Body of pancreas (tissue), 4 donors: ENCODE data around the gene PRR23B. TPM values are rescaled to one million over a fixed set of nuclear protein-coding genes. Genes with fewer than 3 reads are reported as not detected.
A peak's percentile ranks its signal among the peaks of the same experiment; 100 is the strongest.

Source experiments
- ATAC-seq: fragments of 150-250 bp; one replicate; pipeline ENCODE4 v1.9.1; 2016
- DNase-seq, 4 donors: peaks; one replicate each; pipeline ENCODE4 v3.0.0-alpha.2; 2019
- H3K27ac ChIP-seq, 4 donors: fragments of 200-600 bp; sonication (generic); 1 replicate in 3 of 4; 2 replicates in 1 of 4; pipeline versions ENCODE4 v1.5.1 to v1.6.1; 2016 to 2019; ENCODE audit warnings: mild to moderate bottlenecking in 1 of 4, mixed read lengths in 1 of 4, moderate library complexity in 1 of 4
- H3K27me3 ChIP-seq, 2 donors: fragments of 200-600 bp; sonication (generic); one replicate each; pipeline ENCODE4 v1.6.0; 2016; ENCODE audit warnings: mild to moderate bottlenecking in 1 of 2
- H3K36me3 ChIP-seq, 2 donors: fragments of 200-600 bp; sonication (generic); replicated peaks in 1 of 2; 2 replicates each; pipeline ENCODE4 v1.5.1; 2016; ENCODE audit warnings: low read depth in 2 of 2; ENCODE audit not compliant: insufficient read depth in 1 of 2
- H3K4me1 ChIP-seq: fragments of 200-600 bp; sonication (generic); one replicate; pipeline ENCODE4 v1.6.0; 2016
- H3K4me3 ChIP-seq, 2 donors: fragments of 200-600 bp; sonication (generic); 1 replicate in 1 of 2; 2 replicates in 1 of 2; pipeline ENCODE4 v1.5.1; 2016 to 2019
- H3K9me3 ChIP-seq, 3 donors: fragments of 200-600 bp; sonication (generic); 1 replicate in 2 of 3; 2 replicates in 1 of 3; pipeline ENCODE4 v1.5.1; 2016
- POLR2A ChIP-seq, 3 donors: fragments of 450-650 bp; IDR thresholded peaks; one replicate each; pipeline ENCODE4 v1.6.1; 2016; ENCODE audit warnings: antibody characterized with exemption in 3 of 3, mild to moderate bottlenecking in 2 of 3
- WGBS, 2 donors: methylation state at CpG; one replicate each; pipeline ENCODE4 v1.1.5; 2017; 5-methylcytosine and 5-hydroxymethylcytosine counted together
- intact Hi-C: fragments of 100-400 bp; cut with DNase I; formaldehyde crosslinking; loops from one replicate; pipeline ENCODE4 v1.15.1; 2023
- total RNA-seq, 2 donors: library from RNA; depleted of rRNA; stranded (reverse); fragments of >200 nt; gene quantifications; one replicate each; pipeline ENCODE4 v1.1.0, GENCODE V29; 2016
- TF ChIP-seq, protein P1 (sequence below), 7 experiments: fragments of 450-650 bp in 4 of 7; fragments of 200-600 bp in 3 of 7; sonication (generic) in 3 of 7; IDR thresholded peaks; one replicate each; pipeline ENCODE4 v1.5.1; 2016 to 2019; ENCODE audit warnings: antibody characterized with exemption in 7 of 7

The PRR23B gene
- not detected for total RNA-seq

DNA sequence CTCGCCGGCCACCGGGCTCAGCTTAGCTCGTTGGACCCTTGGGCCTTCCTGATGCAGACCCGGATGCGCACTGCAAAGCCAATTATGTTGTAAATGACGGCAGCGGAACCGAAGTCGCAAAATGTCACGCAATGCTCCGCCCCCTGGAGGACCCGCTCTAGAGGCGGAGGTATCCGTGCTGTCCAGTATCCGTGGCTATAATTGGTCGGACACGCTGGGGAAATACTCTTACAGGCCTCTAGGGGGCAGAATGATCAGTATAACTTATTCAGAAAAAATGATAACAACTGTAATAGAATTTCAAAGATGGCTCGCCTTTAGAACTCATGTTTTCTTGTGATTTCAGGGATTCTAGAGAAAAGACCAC lies at the start of gene PRR23B:
Gene PRR23B (minus strand): TSS at position 59 of the 367 bp plus-strand sequence. CDS start 265 bp downstream, outside the sequence.
- Histone ChIP-seq H3K4me3 (no peak within 1 kb of the TSS), H3K4me1 (no peaks in the 10 kb centered on the region), H3K27me3 (no peaks in the 10 kb centered on the region), H3K9me3 (peaks cover 0 to 7% (median 0%) of the 10 kb centered on the region in 3 donors), H3K27ac (no peak within 1 kb of the TSS), H3K36me3 (no peaks in the 10 kb centered on the region)
- DNase-seq (no peak), ATAC-seq (no peak)
- intact Hi-C loops = no loop called here
- WGBS, 2 donors = 46 to 58% methylated on average over 15 to 19 of the region's 19 CpGs
- TF ChIP-seq POLR2A (IDR thresholded peaks at IDR 0.05) = no peak
- TF ChIP-seq, protein P1, sequence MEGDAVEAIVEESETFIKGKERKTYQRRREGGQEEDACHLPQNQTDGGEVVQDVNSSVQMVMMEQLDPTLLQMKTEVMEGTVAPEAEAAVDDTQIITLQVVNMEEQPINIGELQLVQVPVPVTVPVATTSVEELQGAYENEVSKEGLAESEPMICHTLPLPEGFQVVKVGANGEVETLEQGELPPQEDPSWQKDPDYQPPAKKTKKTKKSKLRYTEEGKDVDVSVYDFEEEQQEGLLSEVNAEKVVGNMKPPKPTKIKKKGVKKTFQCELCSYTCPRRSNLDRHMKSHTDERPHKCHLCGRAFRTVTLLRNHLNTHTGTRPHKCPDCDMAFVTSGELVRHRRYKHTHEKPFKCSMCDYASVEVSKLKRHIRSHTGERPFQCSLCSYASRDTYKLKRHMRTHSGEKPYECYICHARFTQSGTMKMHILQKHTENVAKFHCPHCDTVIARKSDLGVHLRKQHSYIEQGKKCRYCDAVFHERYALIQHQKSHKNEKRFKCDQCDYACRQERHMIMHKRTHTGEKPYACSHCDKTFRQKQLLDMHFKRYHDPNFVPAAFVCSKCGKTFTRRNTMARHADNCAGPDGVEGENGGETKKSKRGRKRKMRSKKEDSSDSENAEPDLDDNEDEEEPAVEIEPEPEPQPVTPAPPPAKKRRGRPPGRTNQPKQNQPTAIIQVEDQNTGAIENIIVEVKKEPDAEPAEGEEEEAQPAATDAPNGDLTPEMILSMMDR (IDR thresholded peaks at IDR 0.05) = peak in 2 of 7 experiments; percentile 5 to 12

DNA sequence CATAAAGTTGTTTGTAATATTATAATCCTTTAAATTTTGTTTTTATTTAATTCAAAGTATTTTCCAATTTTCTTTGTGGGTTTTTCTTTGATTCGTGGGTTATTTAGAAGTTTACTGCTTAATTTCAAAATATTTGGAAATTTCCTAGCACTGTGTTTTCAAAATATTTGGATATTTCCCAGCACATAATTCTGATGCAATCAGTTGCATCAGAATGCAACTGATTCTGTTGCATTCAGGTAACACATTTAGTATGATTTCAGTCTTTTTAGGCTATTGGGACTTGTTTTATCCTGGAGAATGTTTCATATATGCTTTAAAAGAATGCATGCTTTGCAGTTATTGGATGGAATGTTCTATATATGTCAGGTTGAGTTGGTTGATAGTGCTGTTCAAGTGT lies 42.2 kb upstream of the PRR23B start:
- intact Hi-C loops = no loop called here
- Histone ChIP-seq H3K4me3 (no peak overlapping the region), H3K4me1 (no peaks in the 10 kb centered on the region), H3K27me3 (no peaks in the 10 kb centered on the region), H3K27ac (no peak overlapping the region), H3K36me3 (no peaks in the 10 kb centered on the region), H3K9me3 (no peaks in the 10 kb centered on the region)
- TF ChIP-seq, protein P1 (IDR thresholded peaks at IDR 0.05) = no peak
- no peak for TF ChIP-seq POLR2A (IDR thresholded peaks at IDR 0.05)
- ATAC-seq (no peak), DNase-seq (no peak)
- 40 to 46% methylated on average over 1 of the region's 1 CpG for WGBS, 2 donors

DNA sequence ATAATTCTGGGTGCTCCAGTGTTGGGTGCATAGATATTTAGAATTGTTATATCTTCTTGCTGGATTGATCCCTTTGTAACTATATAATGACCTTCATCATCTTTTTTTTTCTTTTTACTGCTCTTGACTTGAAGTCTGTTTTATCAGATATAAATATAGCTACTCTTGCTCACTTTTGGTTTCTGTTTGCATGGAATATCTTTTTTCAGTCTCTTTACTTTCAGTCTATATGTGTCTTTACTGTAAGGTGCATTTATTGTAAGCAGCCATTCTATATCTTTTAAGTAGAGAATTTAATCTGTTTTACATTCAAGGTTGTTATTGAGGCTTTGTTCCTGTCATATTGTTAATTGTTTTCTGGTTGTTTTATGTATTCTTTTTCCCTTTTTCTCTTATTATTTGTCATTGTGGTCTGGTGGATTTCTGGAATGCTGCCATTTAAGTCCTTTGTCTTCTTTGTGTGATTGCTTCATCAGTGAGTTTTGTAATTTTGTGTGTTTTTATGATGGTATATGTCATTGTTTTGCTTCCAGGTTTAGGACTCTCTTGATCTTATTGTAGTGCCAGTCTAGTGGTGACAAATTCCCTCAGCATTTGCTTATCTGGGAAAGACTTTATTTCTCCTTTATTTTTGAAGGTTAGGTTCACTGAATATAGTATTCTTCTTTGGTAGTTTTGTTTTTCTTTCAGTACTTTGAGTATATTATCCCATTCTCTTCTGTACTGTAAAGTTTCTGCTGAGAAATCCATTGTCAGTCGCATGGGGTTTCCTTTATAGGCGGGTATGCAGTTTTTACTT lies 32.3 kb upstream of the PRR23B start:
- intact Hi-C loops = no loop called here
- TF ChIP-seq, protein P1 (IDR thresholded peaks at IDR 0.05) = no peak
- no peak for TF ChIP-seq POLR2A (IDR thresholded peaks at IDR 0.05)
- no peaks in the 10 kb centered on the region for H3K27me3 ChIP-seq
- ATAC-seq (no peak), DNase-seq (no peak)
- no peaks in the 10 kb centered on the region for H3K4me1 ChIP-seq
- no peak overlapping the region for H3K27ac ChIP-seq
- 83 to 87% methylated on average over 2 of the region's 2 CpGs for WGBS, 2 donors
- H3K9me3 ChIP-seq = no peaks in the 10 kb centered on the region
- H3K4me3 ChIP-seq = no peak overlapping the region
- H3K36me3 ChIP-seq = no peaks in the 10 kb centered on the region

DNA sequence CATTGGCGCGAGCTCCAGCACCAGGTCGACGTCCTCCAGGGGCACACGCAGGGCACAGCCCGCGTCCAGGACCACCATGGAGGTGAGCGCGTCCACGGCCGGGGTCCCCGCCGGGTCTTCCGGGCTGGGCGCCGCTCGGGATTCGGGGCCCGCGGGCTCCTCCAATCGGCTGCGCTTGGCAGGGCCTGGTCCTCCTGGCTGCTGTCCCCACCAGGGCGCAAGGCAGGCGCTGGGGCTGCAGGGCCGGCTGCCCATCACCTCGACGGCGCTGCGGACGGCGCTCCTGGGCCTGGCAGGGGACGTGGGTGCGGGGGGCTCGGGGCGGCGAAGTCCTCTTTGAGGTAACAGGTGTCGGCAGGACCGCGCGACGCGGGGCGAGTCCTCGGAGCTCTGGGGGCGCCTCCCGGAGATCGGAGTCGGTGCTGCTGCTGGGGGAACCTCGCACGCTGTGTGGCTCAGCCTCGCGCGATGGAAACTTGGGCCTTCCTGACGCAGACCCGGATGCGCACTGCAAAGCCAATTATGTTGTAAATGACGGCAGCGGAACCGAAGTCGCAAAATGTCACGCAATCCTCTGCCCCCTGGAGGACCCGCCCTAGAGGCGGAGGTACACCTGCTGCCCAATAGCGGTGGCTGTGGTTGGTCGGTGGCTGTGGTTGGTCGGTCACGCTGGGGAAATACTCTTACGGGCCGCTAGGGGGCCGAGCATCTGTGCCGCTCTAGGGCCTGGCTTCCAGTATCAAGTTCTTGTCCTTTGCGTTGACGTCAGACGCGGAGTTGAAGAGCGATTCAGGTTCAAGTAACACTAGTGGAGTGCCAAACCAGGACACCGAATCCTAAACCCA lies 23.9 kb upstream of the PRR23B start, which contains the start of gene PRR23C:
Gene PRR23C (minus strand): TSS at position 527 of the 845 bp plus-strand sequence. CDS start 272 bp downstream, at position 255.
- 43 to 45% methylated on average over 23 to 58 of the region's 77 CpGs for WGBS, 2 donors
- H3K4me3 ChIP-seq = no peak within 1 kb of the TSS
- H3K27ac ChIP-seq = no peak within 1 kb of the TSS
- H3K27me3 ChIP-seq = no peaks in the 10 kb centered on the region
- H3K36me3 ChIP-seq = no peaks in the 10 kb centered on the region
- intact Hi-C loops = no loop called here
- ATAC-seq = no peak
- peaks cover 0 to 11% (median 0%) of the 10 kb centered on the region in 3 donors for H3K9me3 ChIP-seq
- no peaks in the 10 kb centered on the region for H3K4me1 ChIP-seq
- TF ChIP-seq POLR2A (IDR thresholded peaks at IDR 0.05) = no peak
- TF ChIP-seq, protein P1 (IDR thresholded peaks at IDR 0.05) = no peak
- DNase-seq = no peak
